Astrocyte (in vitro differentiated cells and primary cell): ENCODE results near the gene PBRM1.

Experiments
- EZH2 ChIP-seq: IDR thresholded peaks from 2 replicates; pipeline ENCODE4 v1.6.1; 2012; ENCODE audit warnings: mild to moderate bottlenecking, low read length, inconsistent platforms; ENCODE audit not compliant: insufficient read depth
- TF ChIP-seq, protein P1 (sequence below): IDR thresholded peaks from 2 replicates; pipeline ENCODE4 v1.5.1; 2011; ENCODE audit warnings: low read depth, mild to moderate bottlenecking, inconsistent platforms, low read length, moderate library complexity; ENCODE audit not compliant: insufficient read depth

DNA sequence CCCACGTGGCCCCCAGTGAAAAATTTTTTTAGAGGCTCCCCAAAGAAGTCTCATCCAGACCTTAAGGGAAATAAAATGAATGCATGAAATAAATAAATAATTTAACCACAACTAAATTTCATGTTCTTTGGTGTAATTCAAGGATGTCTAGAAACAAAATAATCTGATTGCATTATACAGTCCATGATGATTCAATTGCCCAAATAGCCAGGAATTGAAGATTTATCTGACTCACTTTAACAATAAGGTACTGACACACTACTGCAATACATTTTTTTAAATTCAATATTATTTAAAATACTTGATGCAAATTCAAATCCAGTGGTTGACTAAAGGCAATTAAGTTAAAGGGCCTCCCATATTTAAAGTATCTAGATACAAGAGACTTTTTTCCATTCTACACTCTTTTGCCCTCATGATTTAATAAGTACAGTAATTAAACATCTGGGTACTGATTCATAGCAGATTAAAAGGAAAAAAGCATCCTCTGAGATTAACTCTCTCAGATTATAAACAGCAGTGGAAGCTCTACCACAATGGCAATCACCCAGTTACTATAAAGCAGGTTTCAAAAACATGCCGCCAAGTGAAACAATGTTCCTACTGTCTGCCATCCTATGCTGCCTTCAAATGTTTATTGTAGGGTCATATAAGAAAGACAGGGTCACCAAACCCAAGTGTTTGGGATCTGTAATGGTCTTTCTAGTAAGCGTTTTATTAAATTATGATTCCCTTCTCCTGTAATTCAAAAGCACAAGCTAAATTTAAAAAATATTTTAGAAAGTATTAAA, 139.4 kb downstream of the PBRM1 start:
- TF ChIP-seq EZH2, result no peak
- TF ChIP-seq, protein P1, sequence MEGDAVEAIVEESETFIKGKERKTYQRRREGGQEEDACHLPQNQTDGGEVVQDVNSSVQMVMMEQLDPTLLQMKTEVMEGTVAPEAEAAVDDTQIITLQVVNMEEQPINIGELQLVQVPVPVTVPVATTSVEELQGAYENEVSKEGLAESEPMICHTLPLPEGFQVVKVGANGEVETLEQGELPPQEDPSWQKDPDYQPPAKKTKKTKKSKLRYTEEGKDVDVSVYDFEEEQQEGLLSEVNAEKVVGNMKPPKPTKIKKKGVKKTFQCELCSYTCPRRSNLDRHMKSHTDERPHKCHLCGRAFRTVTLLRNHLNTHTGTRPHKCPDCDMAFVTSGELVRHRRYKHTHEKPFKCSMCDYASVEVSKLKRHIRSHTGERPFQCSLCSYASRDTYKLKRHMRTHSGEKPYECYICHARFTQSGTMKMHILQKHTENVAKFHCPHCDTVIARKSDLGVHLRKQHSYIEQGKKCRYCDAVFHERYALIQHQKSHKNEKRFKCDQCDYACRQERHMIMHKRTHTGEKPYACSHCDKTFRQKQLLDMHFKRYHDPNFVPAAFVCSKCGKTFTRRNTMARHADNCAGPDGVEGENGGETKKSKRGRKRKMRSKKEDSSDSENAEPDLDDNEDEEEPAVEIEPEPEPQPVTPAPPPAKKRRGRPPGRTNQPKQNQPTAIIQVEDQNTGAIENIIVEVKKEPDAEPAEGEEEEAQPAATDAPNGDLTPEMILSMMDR, result no peak
